H1 (cell line): ENCODE results near the gene CDH6. TPM values are rescaled to one million over a fixed set of nuclear protein-coding genes. Genes with fewer than 3 reads are reported as not detected.
A peak's percentile ranks its signal among the peaks of the same experiment; 100 is the strongest.

Source experiments
- CTCF ChIA-PET: fragments of 300-600 bp; sonication (Branson Sonifier 250); formaldehyde crosslinking; loops from one replicate; lab custom pipeline; 2021; ENCODE audit not compliant: partially characterized antibody; lab: Charles Lee
- POLR2A ChIA-PET: fragments of 300-600 bp; sonication (Branson Sonifier 250); formaldehyde crosslinking; loops from one replicate; lab custom pipeline; 2021; ENCODE audit warnings: inconsistent platforms; ENCODE audit not compliant: partially characterized antibody; lab: Charles Lee
- DNase-seq, 2 experiments: peaks; one replicate each; pipeline versions ENCODE4 v3.0.0 to v3.0.0-alpha.2; 2010 to 2022; ENCODE audit warnings: low spot score in 2 of 2, low read depth in 1 of 2, mixed read lengths in 1 of 2
- FAIRE-seq: peaks from 2 replicates; lab custom pipeline; 2011; peaks lifted over from hg19 to GRCh38; lab: Jason Lieb, UNC
- H2AFZ ChIP-seq: 2 replicates; pipeline ENCODE4 v1.8.1; 2012; ENCODE audit warnings: low read length, inconsistent platforms
- H2AK5ac ChIP-seq: 2 replicates; pipeline ENCODE4 v1.6.1; 2013; ENCODE audit warnings: low read depth, low read length
- H2BK120ac ChIP-seq: replicated peaks from 2 replicates; pipeline ENCODE3; 2013; ENCODE audit warnings: low read depth, low read length, inconsistent platforms
- H2BK12ac ChIP-seq: 2 replicates; pipeline ENCODE4 v1.6.1; 2013; ENCODE audit warnings: low read depth, low read length
- H2BK15ac ChIP-seq: 2 replicates; pipeline ENCODE4 v1.6.1; 2013; ENCODE audit warnings: low read length
- H2BK20ac ChIP-seq: 2 replicates; pipeline ENCODE4 v1.6.1; 2013; ENCODE audit warnings: low read length
- H2BK5ac ChIP-seq: 2 replicates; pipeline ENCODE4 v1.6.1; 2013; ENCODE audit warnings: low read depth, low read length
- H3K14ac ChIP-seq: 2 replicates; pipeline ENCODE4 v1.6.1; 2013; ENCODE audit warnings: inconsistent platforms; ENCODE audit not compliant: insufficient read length
- H3K18ac ChIP-seq: 2 replicates; pipeline ENCODE4 v1.6.1; 2013; ENCODE audit warnings: low read length; ENCODE audit errors: extremely low read depth
- H3K23ac ChIP-seq: 2 replicates; pipeline ENCODE4 v1.6.1; 2013; ENCODE audit warnings: inconsistent platforms; ENCODE audit not compliant: insufficient read length
- H3K23me2 ChIP-seq: 2 replicates; pipeline ENCODE4 v1.6.1; 2013; ENCODE audit warnings: low read depth, low read length
- H3K27ac ChIP-seq: 2 replicates; pipeline ENCODE4 v1.6.1; 2011; ENCODE audit warnings: low read depth, low read length, inconsistent platforms
- H3K27me3 ChIP-seq, 4 experiments: replicated peaks in 1 of 4; 1 replicate in 1 of 4; 2 replicates in 3 of 4; pipeline versions ENCODE4 v1.6.1 to v1.8.1; 2011 to 2013; ENCODE audit warnings: low read length in 3 of 4, mild to moderate bottlenecking in 3 of 4, inconsistent platforms in 2 of 4, mixed read lengths in 2 of 4, moderate library complexity in 1 of 4; ENCODE audit not compliant: control insufficient read depth in 3 of 4, insufficient read depth in 3 of 4; ENCODE audit errors: extremely low read depth in 1 of 4
- H3K36me3 ChIP-seq, 4 experiments: 2 replicates each; pipeline versions ENCODE4 v1.6.1 to v1.8.1; 2011 to 2013; ENCODE audit warnings: mild to moderate bottlenecking in 4 of 4, low read length in 3 of 4, moderate library complexity in 2 of 4, control low read depth in 1 of 4, inconsistent platforms in 1 of 4; ENCODE audit not compliant: insufficient read depth in 4 of 4, control insufficient read depth in 2 of 4
- H3K4ac ChIP-seq: replicated peaks from 2 replicates; pipeline ENCODE3; 2013; ENCODE audit warnings: low read length, low read depth, mixed read lengths, inconsistent platforms; ENCODE audit not compliant: insufficient read length
- H3K4me1 ChIP-seq, 4 experiments: replicated peaks in 1 of 4; 1 replicate in 1 of 4; 2 replicates in 3 of 4; pipeline versions ENCODE4 v1.6.1 to v1.8.1; 2011 to 2013; ENCODE audit warnings: low read length in 3 of 4, inconsistent platforms in 2 of 4, mixed read lengths in 1 of 4; ENCODE audit not compliant: insufficient read depth in 4 of 4, control insufficient read depth in 3 of 4
- H3K4me2 ChIP-seq, 2 experiments: 2 replicates each; pipeline versions ENCODE4 v1.6.1 to v1.8.1; 2011 to 2013; ENCODE audit warnings: low read depth in 2 of 2, low read length in 2 of 2, control low read depth in 1 of 2, inconsistent platforms in 1 of 2, mild to moderate bottlenecking in 1 of 2; ENCODE audit not compliant: insufficient read depth in 1 of 2
- H3K4me3 ChIP-seq, 4 experiments: fragments of 200-600, 300-600 bp in 1 of 4; sonication (generic), shearing (Covaris generic), sonication (Bioruptor Twin) in 1 of 4; 2 replicates each; pipeline versions ENCODE4 v1.5.1 to v1.8.1; 2011 to 2016; ENCODE audit warnings: low read length in 4 of 4, low read depth in 3 of 4, control low read depth in 2 of 4, inconsistent platforms in 2 of 4, mild to moderate bottlenecking in 2 of 4, mixed read lengths in 1 of 4, moderate library complexity in 1 of 4; ENCODE audit not compliant: insufficient read depth in 2 of 4; ENCODE audit errors: extremely low read depth in 1 of 4
- H3K56ac ChIP-seq: replicated peaks from 2 replicates; pipeline ENCODE3; 2013; ENCODE audit warnings: low read depth, mild to moderate bottlenecking, mixed read lengths, low read length, inconsistent platforms; ENCODE audit not compliant: insufficient read length
- H3K79me1 ChIP-seq: 2 replicates; pipeline ENCODE4 v1.6.1; 2013; ENCODE audit warnings: low read depth, low read length, control low read depth
- H3K79me2 ChIP-seq, 2 experiments: 2 replicates each; pipeline versions ENCODE4 v1.6.1 to v1.8.1; 2012 to 2013; ENCODE audit warnings: low read length in 2 of 2, mild to moderate bottlenecking in 2 of 2, inconsistent platforms in 1 of 2; ENCODE audit not compliant: insufficient read depth in 2 of 2, control insufficient read depth in 1 of 2
- H3K9ac ChIP-seq, 4 experiments: replicated peaks in 1 of 4; 1 replicate in 1 of 4; 2 replicates in 3 of 4; pipeline versions ENCODE4 v1.6.1 to v1.8.1; 2011 to 2013; ENCODE audit warnings: low read depth in 3 of 4, low read length in 3 of 4, control low read depth in 2 of 4, mild to moderate bottlenecking in 2 of 4, moderate library complexity in 2 of 4, inconsistent platforms in 1 of 4; ENCODE audit errors: extremely low read depth in 1 of 4
- H3K9me3 ChIP-seq, 2 experiments: 2 replicates each; pipeline versions ENCODE4 v1.6.1 to v1.8.1; 2012 to 2013; ENCODE audit warnings: mild to moderate bottlenecking in 2 of 2, moderate library complexity in 2 of 2, control low read depth in 1 of 2, inconsistent platforms in 1 of 2, low read depth in 1 of 2, low read length in 1 of 2, mixed read lengths in 1 of 2; ENCODE audit not compliant: insufficient read depth in 2 of 2
- H4K20me1 ChIP-seq, 2 experiments: replicated peaks in 1 of 2; 2 replicates each; pipeline versions ENCODE3 to v1.8.1; 2011 to 2013; ENCODE audit warnings: inconsistent platforms in 2 of 2, low read length in 2 of 2, mild to moderate bottlenecking in 1 of 2; ENCODE audit not compliant: insufficient read depth in 2 of 2, control insufficient read depth in 1 of 2
- H4K5ac ChIP-seq: 2 replicates; pipeline ENCODE4 v1.6.1; 2013; ENCODE audit warnings: low read length, low read depth, mixed read lengths, inconsistent platforms; ENCODE audit not compliant: insufficient read length
- H4K8ac ChIP-seq: 2 replicates; pipeline ENCODE4 v1.8.0; 2013; ENCODE audit warnings: mild to moderate bottlenecking, moderate library complexity, low read length, inconsistent platforms; ENCODE audit not compliant: insufficient read depth; ENCODE audit errors: extremely low read depth
- H4K91ac ChIP-seq: replicated peaks from 2 replicates; pipeline ENCODE3; 2013; ENCODE audit warnings: low read length, mixed read lengths, inconsistent platforms; ENCODE audit not compliant: insufficient read length
- ASH2L ChIP-seq: fragments of 200-600, 300-600 bp; sonication (generic); IDR thresholded peaks from one replicate; pipeline ENCODE4 v1.7.1; 2017; ENCODE audit warnings: low read length
- CHD1 ChIP-seq: IDR thresholded peaks from 2 replicates; pipeline ENCODE4 v1.6.1; 2012; ENCODE audit warnings: low read depth, low read length, improper control_type of control experiment
- CTBP2 ChIP-seq: IDR thresholded peaks from 2 replicates; pipeline ENCODE4 v1.7.0; 2011; ENCODE audit warnings: borderline replicate concordance, mild to moderate bottlenecking, moderate library complexity, mixed read lengths, low read length; ENCODE audit not compliant: insufficient read depth, insufficient read length
- POLR2A ChIP-seq, 2 experiments: IDR thresholded peaks; 1 replicate in 1 of 2; 2 replicates in 1 of 2; pipeline ENCODE4 v1.6.1; 2011; ENCODE audit warnings: low read depth in 2 of 2, low read length in 2 of 2, mild to moderate bottlenecking in 2 of 2; ENCODE audit errors: control extremely low read depth in 1 of 2
- POLR2AphosphoS5 ChIP-seq: IDR thresholded peaks from 2 replicates; pipeline ENCODE4 v1.6.1; 2011; ENCODE audit warnings: low read depth, low read length
- RAD21 ChIP-seq, 2 experiments: IDR thresholded peaks in 1 of 2; conservative IDR thresholded peaks in 1 of 2; 2 replicates each; pipeline ENCODE4 v1.6.1; 2011; ENCODE audit warnings: low read depth in 2 of 2, low read length in 2 of 2, improper control_type of control experiment in 1 of 2, inconsistent platforms in 1 of 2, mild to moderate bottlenecking in 1 of 2, moderate library complexity in 1 of 2
- RFX5 ChIP-seq: IDR thresholded peaks from 2 replicates; pipeline ENCODE4 v1.6.1; 2011; ENCODE audit warnings: low read depth, low read length, improper control_type of control experiment, borderline replicate concordance
- RXRA ChIP-seq: IDR thresholded peaks from 2 replicates; pipeline ENCODE4 v1.6.1; 2011; ENCODE audit warnings: low read depth, mild to moderate bottlenecking, low read length, moderate library complexity; ENCODE audit not compliant: insufficient read depth
- SIRT6 ChIP-seq: IDR thresholded peaks from one replicate; pipeline ENCODE4 v1.7.1; 2012; ENCODE audit warnings: low read length, inconsistent platforms
- SIX5 ChIP-seq: IDR thresholded peaks from 2 replicates; pipeline ENCODE4 v1.6.1; 2011; ENCODE audit warnings: mild to moderate bottlenecking, low read depth, low read length
- TAF1 ChIP-seq: IDR thresholded peaks from 2 replicates; pipeline ENCODE4 v1.6.1; 2011; ENCODE audit warnings: mild to moderate bottlenecking, low read depth, low read length
- YY1 ChIP-seq: IDR thresholded peaks from 2 replicates; pipeline ENCODE4 v1.6.1; 2011; ENCODE audit warnings: low read depth, mild to moderate bottlenecking, low read length
- ZNF274 ChIP-seq: IDR thresholded peaks from 2 replicates; pipeline ENCODE4 v1.7.0; 2012; ENCODE audit warnings: low read length, borderline replicate concordance; ENCODE audit errors: extremely low read depth
- WGBS, 2 experiments: shearing (Covaris generic) in 1 of 2; methylation state at CpG; one replicate each; pipeline versions ENCODE4 v1.1.6 to v1.1.7; 2013 to 2015; ENCODE audit warnings: low lambda C conversion rate in 2 of 2, mixed read lengths in 2 of 2, inconsistent platforms in 1 of 2, low coverage in 1 of 2, missing lambda C conversion rate in 1 of 2; ENCODE audit not compliant: insufficient replicate concordance in 2 of 2, insufficient coverage in 1 of 2, insufficient read length in 1 of 2; ENCODE audit errors: extremely low coverage in 1 of 2, missing lambda C conversion rate in 1 of 2; 5-methylcytosine and 5-hydroxymethylcytosine counted together
- polyA plus RNA-seq, 7 experiments: library from polyadenylated mRNA; depleted of rRNA in 3 of 7; stranded (reverse) in 5 of 7; unstranded in 2 of 7; fragments of >200 nt in 5 of 7; fragments of 200-250 nt in 2 of 7; gene quantifications; 1 replicate in 5 of 7; 2 replicates in 1 of 7; 4 replicates in 1 of 7; pipeline versions ENCODE4 v1.2.1 to v1.2.3, GENCODE V29; 2011 to 2013; ENCODE audit warnings: missing spikeins in 2 of 7, mixed read lengths in 2 of 7
- total RNA-seq: library from RNA; stranded (reverse); fragmentation: NEBNext Ultra II Directional; extraction: Animal tissue kit (Norgen Biotek cat#: 25700); gene quantifications from 2 replicates; pipeline ENCODE4 v1.2.1, GENCODE V29; 2021
- TF ChIP-seq, protein P1 (sequence below): IDR thresholded peaks from 2 replicates; pipeline ENCODE4 v1.6.1; 2012; ENCODE audit warnings: inconsistent platforms

The CDH6 gene
- total and polyA plus RNA-seq, 2 of the 8 experiments (the other 6 are each of a cell fraction or from before 2014, with no cell fraction given): 1.4 to 1.9 TPM

DNA sequence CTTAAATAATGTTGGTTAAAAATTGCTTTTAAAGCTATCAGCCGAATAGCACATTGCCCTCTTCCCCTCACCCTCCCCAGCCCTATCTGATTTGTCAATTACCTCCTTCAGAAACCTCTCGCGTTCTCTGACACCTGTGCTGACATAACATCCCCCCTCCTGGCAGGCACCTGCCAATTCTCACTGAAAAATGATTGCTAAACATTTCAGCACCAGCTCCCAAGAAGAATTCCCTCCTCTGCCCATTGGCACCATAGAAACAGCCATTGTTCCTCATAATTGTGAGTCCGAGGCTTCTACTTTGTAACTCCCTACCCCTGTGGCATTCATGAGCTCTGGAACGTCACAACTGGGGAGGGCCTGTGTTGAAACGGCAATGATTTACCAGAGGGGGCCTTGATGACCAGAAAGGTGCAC, 20.2 kb downstream of the CDH6 start:
- Histone ChIP-seq H2BK12ac (no peak overlapping the region), H3K27me3 (peaks cover 0 to 1% (median 0%) of the 10 kb centered on the region in 4 experiments; a peak in 1 of 7 replicates), H3K23ac (no peak overlapping the region), H3K9me3 (no peaks in the 10 kb centered on the region), H3K9ac (peak overlapping the region in 1 of 4 experiments; percentile 34; a peak in 1 of 7 replicates), H4K20me1 (no peaks in the 10 kb centered on the region), H3K56ac (no peak overlapping the region), H4K8ac (no peak overlapping the region), H3K4me3 (no peak overlapping the region), H3K36me3 (no peaks in the 10 kb centered on the region), H2BK5ac (no peak overlapping the region), H3K4ac (no peak overlapping the region), H3K18ac (no peak overlapping the region), H4K91ac (no peak overlapping the region), H3K79me1 (no peaks in the 10 kb centered on the region), H2AFZ (no peak overlapping the region), H2BK20ac (no peak overlapping the region), H3K23me2 (no peaks in the 10 kb centered on the region), H3K4me2 (no peak overlapping the region; a peak in 1 of 4 replicates), H4K5ac (no peak overlapping the region), H2BK15ac (no peak overlapping the region), H3K27ac (no peak overlapping the region), H2BK120ac (no peak overlapping the region), H2AK5ac (no peak overlapping the region), H3K14ac (no peak overlapping the region), H3K4me1 (no peaks in the 10 kb centered on the region), H3K79me2 (no peaks in the 10 kb centered on the region)
- ChIA-PET CTCF (interaction anchor here (1.3 to 2.2 kb wide), 5 partner anchors 18 to 1173 kb away, joined by 3 to 7 read pairs (median 5); no protein-coding TSS in a partner anchor), POLR2A (no interaction called here)
- WGBS, 2 experiments: 78% methylated on average over 6 of the region's 6 CpGs; no CpG with 5 or more reads in 1 of the 2 experiments
- FAIRE-seq (no peak), DNase-seq (no peak)
- TF ChIP-seq SIX5 (no peak), RXRA (no peak), ZNF274 (no peak), TAF1 (no peak), YY1 (no peak), RFX5 (no peak), SIRT6 (no peak), CTBP2 (no peak), ASH2L (no peak), POLR2A (IDR thresholded peaks at IDR 0.05; ENCODE audit: control extremely low read depth in 1 of 2, low read depth in 2 of 2, low read length in 2 of 2) (no peak), CHD1 (no peak), POLR2AphosphoS5 (no peak), RAD21 (IDR thresholded peaks at IDR 0.05 in 1 of 2, conservative IDR thresholded peaks at IDR 0.05 in 1 of 2; ENCODE audit: low read depth in 2 of 2, low read length in 2 of 2) (no peak)
- TF ChIP-seq, protein P1, sequence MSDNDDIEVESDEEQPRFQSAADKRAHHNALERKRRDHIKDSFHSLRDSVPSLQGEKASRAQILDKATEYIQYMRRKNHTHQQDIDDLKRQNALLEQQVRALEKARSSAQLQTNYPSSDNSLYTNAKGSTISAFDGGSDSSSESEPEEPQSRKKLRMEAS: no peak
